ENCODE data around the gene STPG1. TPM values are rescaled to one million over a fixed set of nuclear protein-coding genes. Genes with fewer than 3 reads are reported as not detected.

STPG1 gene
- total RNA-seq, 3 donors from 2014 or later, result 3.6 to 6.9 (median 4.6) TPM

DNA sequence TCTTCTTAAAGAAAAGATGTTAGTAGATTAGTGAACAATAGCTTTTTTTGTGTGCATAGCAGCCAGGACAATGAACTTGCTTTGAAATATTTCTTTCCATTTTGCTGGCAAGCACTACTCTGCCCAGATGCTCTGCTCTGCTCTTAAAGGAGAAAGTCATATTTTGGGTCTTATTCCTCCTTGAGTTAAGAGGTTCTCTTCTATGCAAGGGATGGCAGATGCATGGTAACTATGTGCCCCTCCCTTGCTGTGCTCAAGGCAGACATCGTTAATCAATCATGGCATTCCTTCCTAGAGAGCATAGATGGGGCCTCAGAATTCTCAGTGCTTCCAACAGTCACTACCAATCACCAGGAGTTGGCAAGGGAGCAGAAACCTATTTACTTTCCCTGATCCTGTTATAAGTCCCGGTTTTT is 29.7 kb upstream of the STPG1 start:
- Histone ChIP-seq H3K4me1 (peaks cover 0 to 5% of the 10 kb centered on the region in 2 donors), H3K27ac (peak overlapping the region in 1 of 2 donors; percentile 22), H3K36me3 (no peaks in the 10 kb centered on the region), H3K4me3 (no peak overlapping the region), H3K9me3 (no peaks in the 10 kb centered on the region), H3K27me3 (no peaks in the 10 kb centered on the region)
- DNase-seq (ENCODE audit: low spot score in 2 of 2), result no peak
- TF ChIP-seq, protein P1, sequence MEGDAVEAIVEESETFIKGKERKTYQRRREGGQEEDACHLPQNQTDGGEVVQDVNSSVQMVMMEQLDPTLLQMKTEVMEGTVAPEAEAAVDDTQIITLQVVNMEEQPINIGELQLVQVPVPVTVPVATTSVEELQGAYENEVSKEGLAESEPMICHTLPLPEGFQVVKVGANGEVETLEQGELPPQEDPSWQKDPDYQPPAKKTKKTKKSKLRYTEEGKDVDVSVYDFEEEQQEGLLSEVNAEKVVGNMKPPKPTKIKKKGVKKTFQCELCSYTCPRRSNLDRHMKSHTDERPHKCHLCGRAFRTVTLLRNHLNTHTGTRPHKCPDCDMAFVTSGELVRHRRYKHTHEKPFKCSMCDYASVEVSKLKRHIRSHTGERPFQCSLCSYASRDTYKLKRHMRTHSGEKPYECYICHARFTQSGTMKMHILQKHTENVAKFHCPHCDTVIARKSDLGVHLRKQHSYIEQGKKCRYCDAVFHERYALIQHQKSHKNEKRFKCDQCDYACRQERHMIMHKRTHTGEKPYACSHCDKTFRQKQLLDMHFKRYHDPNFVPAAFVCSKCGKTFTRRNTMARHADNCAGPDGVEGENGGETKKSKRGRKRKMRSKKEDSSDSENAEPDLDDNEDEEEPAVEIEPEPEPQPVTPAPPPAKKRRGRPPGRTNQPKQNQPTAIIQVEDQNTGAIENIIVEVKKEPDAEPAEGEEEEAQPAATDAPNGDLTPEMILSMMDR (IDR thresholded peaks at IDR 0.05), result no peak
- TF ChIP-seq POLR2AphosphoS5 (IDR thresholded peaks at IDR 0.05) (no peak), POLR2A (IDR thresholded peaks at IDR 0.05) (no peak)
- intact Hi-C loops (cut with DNase I; ENCODE audit: low total_unique reads), result no loop called here

DNA sequence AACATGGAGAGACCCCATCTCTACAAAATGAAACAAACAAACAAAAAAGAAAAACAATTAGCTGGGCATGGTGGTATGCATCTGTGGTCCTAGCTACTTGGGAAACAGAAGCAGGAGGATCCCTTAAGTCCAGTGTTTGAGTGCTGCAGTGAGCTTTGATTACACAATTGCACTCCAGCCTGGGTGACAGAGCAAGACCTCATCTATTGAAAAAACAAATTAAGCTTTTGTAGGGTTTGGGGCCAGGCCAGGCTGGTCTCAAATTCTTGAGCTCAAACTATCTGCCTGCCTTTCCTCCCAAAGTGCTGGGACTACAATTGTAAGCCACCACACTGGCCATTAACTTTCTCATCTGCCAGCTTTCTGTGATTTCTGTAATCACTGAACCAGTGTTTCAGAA is 29.2 kb upstream of the STPG1 start:
- Histone ChIP-seq H3K9me3 (no peaks in the 10 kb centered on the region), H3K4me1 (peaks cover 0 to 9% of the 10 kb centered on the region in 2 donors), H3K4me3 (no peak overlapping the region), H3K27ac (peak overlapping the region; percentile 14 to 17), H3K36me3 (no peaks in the 10 kb centered on the region), H3K27me3 (no peaks in the 10 kb centered on the region)
- no peak for DNase-seq (ENCODE audit: low spot score in 2 of 2)
- intact Hi-C loops (cut with DNase I; ENCODE audit: low total_unique reads), result no loop called here
- no peak for TF ChIP-seq POLR2A (IDR thresholded peaks at IDR 0.05)
- no peak for TF ChIP-seq POLR2AphosphoS5 (IDR thresholded peaks at IDR 0.05)
- TF ChIP-seq, protein P1 (IDR thresholded peaks at IDR 0.05), result no peak

DNA sequence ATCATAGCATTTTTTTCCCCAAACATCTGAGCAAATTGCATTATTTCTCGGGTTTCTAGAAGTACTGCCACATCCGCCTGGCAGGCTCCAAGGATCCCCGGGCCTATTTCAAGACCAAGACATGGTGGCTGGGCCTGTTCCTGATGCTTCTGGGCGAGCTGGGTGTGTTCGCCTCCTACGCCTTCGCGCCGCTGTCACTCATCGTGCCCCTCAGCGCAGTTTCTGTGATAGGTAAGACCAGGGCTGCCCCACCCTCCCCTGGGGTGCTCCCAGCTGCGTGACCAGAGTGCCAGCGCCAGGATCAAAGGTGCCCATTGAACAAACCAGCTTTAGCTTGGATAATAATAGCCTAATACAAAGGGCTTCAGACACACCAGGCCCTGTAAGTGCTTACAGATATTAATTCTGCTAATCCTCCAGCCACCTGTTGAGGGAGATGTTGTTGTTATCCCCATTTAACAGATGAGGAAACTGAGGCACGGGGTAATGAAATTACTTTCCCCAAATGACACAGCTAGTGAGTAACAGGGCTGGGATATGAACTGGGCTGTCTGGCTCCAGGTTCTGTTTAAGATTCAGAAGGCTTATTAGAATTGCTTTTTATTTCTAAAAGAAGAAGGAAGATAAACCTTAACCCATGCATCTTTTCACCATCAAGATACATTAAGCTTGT is 28.6 kb upstream of the STPG1 start:
- H3K27me3 ChIP-seq, result no peaks in the 10 kb centered on the region
- DNase-seq (ENCODE audit: low spot score in 2 of 2), result no peak
- H3K27ac ChIP-seq, result peak overlapping the region; percentile 17 to 27
- H3K36me3 ChIP-seq, result no peaks in the 10 kb centered on the region
- peaks cover 0 to 11% of the 10 kb centered on the region in 2 donors for H3K4me1 ChIP-seq
- intact Hi-C loops (cut with DNase I; ENCODE audit: low total_unique reads), result no loop called here
- TF ChIP-seq POLR2A (IDR thresholded peaks at IDR 0.05) (no peak), POLR2AphosphoS5 (IDR thresholded peaks at IDR 0.05) (no peak)
- TF ChIP-seq, protein P1 (IDR thresholded peaks at IDR 0.05), result no peak
- no peaks in the 10 kb centered on the region for H3K9me3 ChIP-seq
- no peak overlapping the region for H3K4me3 ChIP-seq

DNA sequence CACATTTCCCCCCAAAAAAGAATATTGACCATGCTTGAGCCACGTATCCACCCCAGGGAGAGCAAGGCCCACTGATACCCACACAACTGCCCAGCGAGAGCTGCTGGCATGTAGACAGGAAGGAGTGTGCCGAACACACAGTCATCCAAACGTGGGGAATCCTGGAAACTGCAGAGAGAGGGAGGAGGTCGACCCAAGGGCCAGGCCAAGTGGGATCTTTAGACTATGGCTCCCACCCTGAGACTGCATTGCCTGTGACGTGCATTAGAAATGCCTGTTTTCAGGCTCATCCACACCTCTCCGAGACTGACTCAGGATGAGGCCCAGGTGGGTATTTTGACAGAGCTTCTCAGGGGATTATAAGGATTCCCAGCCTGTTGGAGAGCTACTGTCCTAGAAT is 27.9 kb upstream of the STPG1 start:
- H3K4me1 ChIP-seq, result peaks cover 0 to 11% of the 10 kb centered on the region in 2 donors
- intact Hi-C loops (cut with DNase I; ENCODE audit: low total_unique reads), result no loop called here
- TF ChIP-seq, protein P1 (IDR thresholded peaks at IDR 0.05), result no peak
- DNase-seq (ENCODE audit: low spot score in 2 of 2), result no peak
- no peaks in the 10 kb centered on the region for H3K27me3 ChIP-seq
- H3K27ac ChIP-seq, result peak overlapping the region in 1 of 2 donors; percentile 17
- no peaks in the 10 kb centered on the region for H3K36me3 ChIP-seq
- H3K4me3 ChIP-seq, result no peak overlapping the region
- H3K9me3 ChIP-seq, result no peaks in the 10 kb centered on the region

DNA sequence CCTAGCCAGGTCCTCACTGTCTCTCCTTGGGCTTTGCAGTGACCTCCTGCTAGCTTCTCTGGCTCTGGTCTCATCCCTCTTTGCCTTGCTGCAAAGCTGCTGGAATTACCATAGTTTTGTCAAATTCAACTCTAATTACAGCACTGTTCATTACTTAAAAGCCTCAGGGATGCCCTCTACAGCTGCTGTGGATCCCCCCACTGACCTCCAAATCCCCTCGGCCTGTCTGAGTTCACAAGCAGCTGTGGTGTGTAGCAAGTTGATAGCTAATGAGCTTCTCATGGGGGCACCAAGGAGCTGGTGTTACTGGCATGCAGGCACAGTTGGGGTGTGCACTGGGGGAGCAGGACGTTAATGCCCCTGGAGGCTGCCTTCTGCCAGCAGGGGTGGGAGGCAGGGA is 26.9 kb upstream of the STPG1 start:
- no peak overlapping the region for H3K27ac ChIP-seq
- H3K36me3 ChIP-seq, result no peaks in the 10 kb centered on the region
- H3K27me3 ChIP-seq, result no peaks in the 10 kb centered on the region
- H3K4me1 ChIP-seq, result peaks cover 0 to 11% of the 10 kb centered on the region in 2 donors
- no peaks in the 10 kb centered on the region for H3K9me3 ChIP-seq
- no peak for DNase-seq (ENCODE audit: low spot score in 2 of 2)
- H3K4me3 ChIP-seq, result no peak overlapping the region
- intact Hi-C loops (cut with DNase I; ENCODE audit: low total_unique reads), result no loop called here
- TF ChIP-seq, protein P1 (IDR thresholded peaks at IDR 0.05), result no peak
- TF ChIP-seq POLR2AphosphoS5 (IDR thresholded peaks at IDR 0.05), result no peak
- no peak for TF ChIP-seq POLR2A (IDR thresholded peaks at IDR 0.05)

Measured in breast epithelium (tissue), 4 donors.